GM12872 (cell line): ENCODE measurements around the gene PPT2.

Experiments
- CTCF ChIP-seq: IDR thresholded peaks from 3 replicates; pipeline ENCODE4 v1.5.1; 2011; ENCODE audit warnings: low read depth, mild to moderate bottlenecking, low read length, moderate library complexity; ENCODE audit not compliant: insufficient read depth

Gene PPT2

GRCh38 chr6:32181915-32182529 lies 28.1 kb downstream of the PPT2 start:
- no peak for TF ChIP-seq CTCF

- TF ChIP-seq CTCF: no peak
Measured at GRCh38 chr6:32182555-32182981, 28.6 kb downstream of the PPT2 start.

- no peak for TF ChIP-seq CTCF
Measured at GRCh38 chr6:32183030-32183429, 29.1 kb downstream of the PPT2 start.

GRCh38 chr6:32183483-32184083 lies 29.6 kb downstream of the PPT2 start:
- TF ChIP-seq CTCF: no peak

- no peak for TF ChIP-seq CTCF
Measured at GRCh38 chr6:32184084-32184640, 30.2 kb downstream of the PPT2 start, which contains the start of gene AGER. Gene AGER, minus strand, starts transcription at chr6:32184253. Its CDS starts 31 bp downstream, at chr6:32184222.

- TF ChIP-seq CTCF: no peak
Measured at GRCh38 chr6:32187009-32187709, 33.2 kb downstream of the PPT2 start.

GRCh38 chr6:32188381-32189068 lies 34.6 kb downstream of the PPT2 start:
- no peak for TF ChIP-seq CTCF
